HEK293 (cell line): ENCODE results near the gene ASMT.

ENCODE experiments used
- CTCF ChIA-PET: fragments of 350-600 bp; formaldehyde crosslinking; extraction: SDS; loops from one replicate; lab custom pipeline; 2021; ENCODE audit warnings: antibody characterized with exemption; lab: Yijun Ruan, JAX
- POLR2A ChIA-PET: fragments of 300-600 bp; formaldehyde crosslinking; extraction: SDS; loops from one replicate; lab custom pipeline; 2020; ENCODE audit warnings: antibody characterized with exemption, inconsistent platforms; lab: Yijun Ruan, JAX
- H3K27ac ChIP-seq: fragments of 200-500 bp; sonication (Bioruptor generic); 2 replicates; pipeline ENCODE4 v1.5.1; 2014; ENCODE audit warnings: low read depth, low read length, control low read depth, inconsistent platforms; ENCODE audit errors: extremely low read depth
- H3K36me3 ChIP-seq, 2 experiments: fragments of 200-500 bp in 1 of 2; sonication (Bioruptor generic) in 1 of 2; 1 replicate in 1 of 2; 2 replicates in 1 of 2; pipeline ENCODE4 v1.5.1; 2014 to 2017; ENCODE audit warnings: inconsistent platforms in 2 of 2, low read length in 2 of 2; ENCODE audit not compliant: control insufficient read depth in 2 of 2, insufficient read depth in 1 of 2
- H3K4me1 ChIP-seq: fragments of 200-500 bp; sonication (Bioruptor generic); 2 replicates; pipeline ENCODE4 v1.5.1; 2014; ENCODE audit warnings: mild to moderate bottlenecking, low read length, inconsistent platforms; ENCODE audit not compliant: control insufficient read depth, insufficient read depth
- H3K4me3 ChIP-seq: 2 replicates; pipeline ENCODE4 v1.5.1; 2011; ENCODE audit warnings: low read depth, mild to moderate bottlenecking, control low read depth, low read length, moderate library complexity
- H3K9me3 ChIP-seq: fragments of 200-500 bp; sonication (Bioruptor generic); 2 replicates; pipeline ENCODE4 v1.5.1; 2014; ENCODE audit warnings: low read depth, low read length, inconsistent platforms; ENCODE audit not compliant: control insufficient read depth, insufficient read depth
- BCL11B ChIP-seq: fragments of 450-650 bp; formaldehyde crosslinking; IDR thresholded peaks from 2 replicates; pipeline ENCODE4 v1.5.1; 2016; ENCODE audit warnings: low read depth, missing biosample characterization, missing genetic modification characterization
- GLIS1 ChIP-seq: fragments of 450-650 bp; formaldehyde crosslinking; IDR thresholded peaks from 2 replicates; pipeline ENCODE4 v1.5.1; 2016; ENCODE audit warnings: missing biosample characterization, missing genetic modification characterization
- GLIS2 ChIP-seq: fragments of 450-650 bp; formaldehyde crosslinking; IDR thresholded peaks from 2 replicates; pipeline ENCODE4 v1.5.1; 2016; ENCODE audit warnings: missing biosample characterization, missing genetic modification characterization
- HIC1 ChIP-seq: fragments of 450-650 bp; formaldehyde crosslinking; IDR thresholded peaks from 2 replicates; pipeline ENCODE4 v1.5.1; 2016; ENCODE audit warnings: missing biosample characterization, missing genetic modification characterization
- KLF17 ChIP-seq: fragments of 450-650 bp; formaldehyde crosslinking; IDR thresholded peaks from 2 replicates; pipeline ENCODE4 v1.5.1; 2016; ENCODE audit warnings: missing biosample characterization, missing genetic modification characterization
- OSR2 ChIP-seq: fragments of 450-650 bp; formaldehyde crosslinking; IDR thresholded peaks from 2 replicates; pipeline ENCODE4 v1.5.1; 2016; ENCODE audit warnings: missing biosample characterization, missing genetic modification characterization
- SCRT2 ChIP-seq: fragments of 450-650 bp; formaldehyde crosslinking; IDR thresholded peaks from 2 replicates; pipeline ENCODE4 v1.5.1; 2016; ENCODE audit warnings: missing biosample characterization, missing genetic modification characterization
- TRIM28 ChIP-seq: IDR thresholded peaks from 2 replicates; pipeline ENCODE4 v1.6.1; 2011; ENCODE audit warnings: low read length, control low read depth, borderline replicate concordance
- TSHZ1 ChIP-seq: fragments of 450-650 bp; formaldehyde crosslinking; IDR thresholded peaks from 2 replicates; pipeline ENCODE4 v1.5.1; 2016; ENCODE audit warnings: missing biosample characterization, missing genetic modification characterization, borderline replicate concordance
- ZIC2 ChIP-seq: fragments of 450-650 bp; formaldehyde crosslinking; IDR thresholded peaks from 2 replicates; pipeline ENCODE4 v1.5.1; 2016; ENCODE audit warnings: missing biosample characterization, missing genetic modification characterization
- ZNF140 ChIP-seq: fragments of 450-650 bp; formaldehyde crosslinking; IDR thresholded peaks from 2 replicates; pipeline ENCODE4 v1.5.1; 2016; ENCODE audit warnings: missing biosample characterization, missing genetic modification characterization
- ZNF18 ChIP-seq: fragments of 450-650 bp; formaldehyde crosslinking; IDR thresholded peaks from 2 replicates; pipeline ENCODE4 v1.5.1; 2016; ENCODE audit warnings: missing biosample characterization, missing genetic modification characterization
- ZNF184 ChIP-seq: fragments of 450-650 bp; IDR thresholded peaks from 2 replicates; pipeline ENCODE4 v1.5.1; 2018; ENCODE audit warnings: missing biosample characterization, mild to moderate bottlenecking, missing genetic modification characterization
- ZNF335 ChIP-seq: fragments of 450-650 bp; formaldehyde crosslinking; conservative IDR thresholded peaks from 2 replicates; pipeline ENCODE4 v1.5.1; 2016; ENCODE audit warnings: missing biosample characterization, missing genetic modification characterization
- ZNF423 ChIP-seq: fragments of 450-650 bp; formaldehyde crosslinking; IDR thresholded peaks from 2 replicates; pipeline ENCODE4 v1.5.1; 2016; ENCODE audit warnings: missing biosample characterization, missing genetic modification characterization
- ZNF433 ChIP-seq: fragments of 450-650 bp; formaldehyde crosslinking; IDR thresholded peaks from 2 replicates; pipeline ENCODE4 v1.5.1; 2016; ENCODE audit warnings: missing biosample characterization, missing genetic modification characterization, low read depth
- ZNF48 ChIP-seq: fragments of 450-650 bp; formaldehyde crosslinking; IDR thresholded peaks from 2 replicates; pipeline ENCODE4 v1.5.1; 2016; ENCODE audit warnings: missing biosample characterization, missing genetic modification characterization
- ZNF514 ChIP-seq: fragments of 450-650 bp; formaldehyde crosslinking; IDR thresholded peaks from 2 replicates; pipeline ENCODE4 v1.5.1; 2016; ENCODE audit warnings: missing biosample characterization, missing genetic modification characterization
- ZNF571 ChIP-seq: fragments of 450-650 bp; formaldehyde crosslinking; IDR thresholded peaks from 2 replicates; pipeline ENCODE4 v1.5.0; 2017; ENCODE audit warnings: missing biosample characterization, missing genetic modification characterization
- ZNF701 ChIP-seq: fragments of 450-650 bp; formaldehyde crosslinking; IDR thresholded peaks from 2 replicates; pipeline ENCODE4 v1.5.1; 2016; ENCODE audit warnings: missing biosample characterization, missing genetic modification characterization
- ZNF776 ChIP-seq: fragments of 450-650 bp; formaldehyde crosslinking; IDR thresholded peaks from 2 replicates; pipeline ENCODE4 v1.5.0; 2017; ENCODE audit warnings: missing biosample characterization, missing genetic modification characterization, borderline replicate concordance
- ZSCAN4 ChIP-seq: fragments of 450-650 bp; formaldehyde crosslinking; IDR thresholded peaks from 2 replicates; pipeline ENCODE4 v1.5.1; 2017; ENCODE audit warnings: missing biosample characterization, missing genetic modification characterization

Gene ASMT

DNA sequence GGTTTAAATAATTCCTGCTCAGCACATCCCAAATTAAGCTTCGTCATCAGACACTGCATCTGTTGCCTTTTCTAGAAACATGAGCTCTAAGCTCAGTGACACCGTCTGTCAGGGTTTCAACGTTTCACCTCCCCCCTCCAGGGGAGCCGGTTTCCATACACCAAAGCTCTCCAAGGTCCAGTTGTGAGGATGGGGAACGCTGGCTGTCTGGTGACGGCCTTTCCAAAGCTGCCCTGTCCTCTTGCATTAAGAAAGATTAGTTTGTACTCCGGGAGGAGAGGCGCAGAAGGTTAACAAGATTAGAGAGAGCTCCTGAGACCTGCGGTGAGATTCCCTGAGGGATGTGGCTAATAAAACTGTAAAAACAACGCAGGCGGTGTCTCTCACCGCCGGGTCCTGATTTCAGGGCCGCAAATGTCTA is 43.2 kb downstream of the ASMT start:
- H3K4me3 ChIP-seq = no peak overlapping the region; the same call in 1 of the 2 replicates
- TF ChIP-seq ZNF514 (tag by site-specific recombination) = no peak
- TF ChIP-seq ZNF140 = no peak
- TF ChIP-seq ZNF701 (tag by site-specific recombination) = no peak
- TF ChIP-seq ZNF423 (tag by site-specific recombination) = 0 out of 2 replicates have a peak, but pooled peaks have one; percentile 30
- TF ChIP-seq OSR2 (tag by site-specific recombination) = peak; percentile 76
- TF ChIP-seq SCRT2 (tag by site-specific recombination) = no peak
- no peak for TF ChIP-seq ZSCAN4 (tag by site-specific recombination)
- no peak for TF ChIP-seq ZNF184 (tag by site-specific recombination)
- TF ChIP-seq ZNF433 = no peak
- TF ChIP-seq KLF17 (tag by site-specific recombination) = peak; percentile 55
- no peak for TF ChIP-seq GLIS2 (tag by site-specific recombination)
- TF ChIP-seq ZNF571 (tag by site-specific recombination) = no peak
- TF ChIP-seq ZNF335 = peak; percentile 77
- TF ChIP-seq TSHZ1 = no peak
- TF ChIP-seq ZNF776 = no peak
- 0 out of 2 replicates have a peak, but pooled peaks have one; percentile 49 for TF ChIP-seq ZIC2 (tag by site-specific recombination)
- TF ChIP-seq HIC1 = no peak
- 0 out of 2 replicates have a peak, but pooled peaks have one; percentile 14 for TF ChIP-seq TRIM28
- 0 out of 2 replicates have a peak, but pooled peaks have one; percentile 18 for TF ChIP-seq ZNF18 (tag by site-specific recombination)
- TF ChIP-seq ZNF48 = no peak
- TF ChIP-seq BCL11B (tag by site-specific recombination) = no peak
- peak; percentile 47; the same call in 1 of the 2 replicates for TF ChIP-seq GLIS1 (tag by site-specific recombination)
- H3K27ac ChIP-seq = peak overlapping the region; percentile 61
- H3K9me3 ChIP-seq = no peaks in the 10 kb centered on the region
- no peaks in the 10 kb centered on the region for H3K36me3 ChIP-seq
- POLR2A ChIA-PET = no interaction called here
- H3K4me1 ChIP-seq = peaks cover 4% of the 10 kb centered on the region
- CTCF ChIA-PET = no interaction called here
